H9 (cell line): ENCODE data around the gene GTPBP4. TPM values are rescaled to one million over a fixed set of nuclear protein-coding genes. Genes with fewer than 3 reads are reported as not detected.

Source experiments
- DNase-seq: peaks from one replicate; pipeline ENCODE4 v3.0.0-alpha.2; 2017
- H2AFZ ChIP-seq: one replicate; pipeline ENCODE4 v1.6.1; 2013; ENCODE audit warnings: mild to moderate bottlenecking, low read length, control low read depth, moderate library complexity
- H2AK5ac ChIP-seq: 2 replicates; pipeline ENCODE4 v1.6.1; 2013; ENCODE audit warnings: low read length, control low read depth, mixed read lengths; ENCODE audit not compliant: insufficient read length
- H2BK120ac ChIP-seq: one replicate; pipeline ENCODE4 v1.6.1; 2013; ENCODE audit warnings: low read depth, mild to moderate bottlenecking, low read length, control low read depth, inconsistent platforms; ENCODE audit not compliant: poor library complexity, severe bottlenecking
- H2BK12ac ChIP-seq: 2 replicates; pipeline ENCODE4 v1.6.1; 2013; ENCODE audit warnings: low read length, control low read depth, mixed read lengths, low read depth; ENCODE audit not compliant: insufficient read length
- H2BK15ac ChIP-seq: 2 replicates; pipeline ENCODE4 v1.6.1; 2013; ENCODE audit warnings: low read depth, low read length, control low read depth
- H2BK20ac ChIP-seq: one replicate; pipeline ENCODE4 v1.6.1; 2013; ENCODE audit warnings: low read depth, mild to moderate bottlenecking, low read length, control low read depth, inconsistent platforms; ENCODE audit not compliant: poor library complexity, severe bottlenecking
- H2BK5ac ChIP-seq: 2 replicates; pipeline ENCODE4 v1.6.1; 2013; ENCODE audit warnings: low read length, control low read depth, mixed read lengths; ENCODE audit not compliant: insufficient read length
- H3K14ac ChIP-seq: 2 replicates; pipeline ENCODE4 v1.6.1; 2013; ENCODE audit warnings: low read length, control low read depth; ENCODE audit not compliant: insufficient read depth
- H3K18ac ChIP-seq: 2 replicates; pipeline ENCODE4 v1.6.1; 2013; ENCODE audit warnings: low read depth, mild to moderate bottlenecking, mixed read lengths, low read length, control low read depth; ENCODE audit not compliant: insufficient read length
- H3K23ac ChIP-seq: 2 replicates; pipeline ENCODE4 v1.6.1; 2013; ENCODE audit warnings: low read length, control low read depth, mixed read lengths, low read depth; ENCODE audit not compliant: insufficient read length
- H3K23me2 ChIP-seq: 2 replicates; pipeline ENCODE4 v1.6.1; 2013; ENCODE audit warnings: low read depth, mild to moderate bottlenecking, mixed read lengths, low read length, control low read depth; ENCODE audit not compliant: insufficient read length, poor library complexity, severe bottlenecking
- H3K27ac ChIP-seq: 2 replicates; pipeline ENCODE4 v1.5.1; 2013; ENCODE audit warnings: low read length, control low read depth, mixed read lengths, low read depth; ENCODE audit not compliant: insufficient read length
- H3K27me3 ChIP-seq: 2 replicates; pipeline ENCODE4 v1.6.1; 2013; ENCODE audit warnings: low read length, control low read depth, inconsistent platforms; ENCODE audit not compliant: insufficient read depth
- H3K4ac ChIP-seq: 2 replicates; pipeline ENCODE4 v1.6.1; 2013; ENCODE audit warnings: low read depth, mild to moderate bottlenecking, control low read depth, inconsistent platforms, low read length, moderate library complexity
- H3K4me1 ChIP-seq: 2 replicates; pipeline ENCODE4 v1.6.1; 2013; ENCODE audit warnings: low read length, control low read depth, inconsistent platforms; ENCODE audit not compliant: insufficient read depth
- H3K4me2 ChIP-seq: 2 replicates; pipeline ENCODE4 v1.6.1; 2013; ENCODE audit warnings: low read length, control low read depth, mixed read lengths; ENCODE audit not compliant: insufficient read length, insufficient read depth
- H3K56ac ChIP-seq: 2 replicates; pipeline ENCODE4 v1.6.1; 2013; ENCODE audit warnings: low read depth, mild to moderate bottlenecking, mixed read lengths, low read length, control low read depth; ENCODE audit not compliant: insufficient read length
- H3K79me1 ChIP-seq: 2 replicates; pipeline ENCODE4 v1.6.1; 2013; ENCODE audit warnings: low read depth, mild to moderate bottlenecking, moderate library complexity, low read length, control low read depth, inconsistent platforms; ENCODE audit not compliant: insufficient read depth, poor library complexity, severe bottlenecking
- H3K79me2 ChIP-seq: 2 replicates; pipeline ENCODE4 v1.6.1; 2013; ENCODE audit warnings: low read length, control low read depth, inconsistent platforms; ENCODE audit not compliant: insufficient read depth
- H3K9ac ChIP-seq: 2 replicates; pipeline ENCODE4 v1.6.1; 2013; ENCODE audit warnings: low read length, control low read depth, mixed read lengths; ENCODE audit not compliant: insufficient read length; ENCODE audit errors: extremely low read depth
- H3K9me3 ChIP-seq: one replicate; pipeline ENCODE4 v1.6.1; 2013; ENCODE audit warnings: low read depth, low read length, inconsistent platforms; ENCODE audit not compliant: control insufficient read depth
- H3T11ph ChIP-seq: one replicate; pipeline ENCODE4 v1.6.1; 2013; ENCODE audit warnings: mild to moderate bottlenecking, low read length, control low read depth, inconsistent platforms
- H4K20me1 ChIP-seq: one replicate; pipeline ENCODE4 v1.6.1; 2013; ENCODE audit not compliant: control insufficient read depth, insufficient read length, insufficient read depth
- H4K5ac ChIP-seq: 2 replicates; pipeline ENCODE4 v1.6.1; 2013; ENCODE audit warnings: low read depth, mild to moderate bottlenecking, mixed read lengths, low read length, control low read depth; ENCODE audit not compliant: insufficient read length
- H4K8ac ChIP-seq: replicated peaks from 2 replicates; pipeline ENCODE4 v1.6.1; 2013; ENCODE audit warnings: low read length, control low read depth, mixed read lengths, low read depth; ENCODE audit not compliant: insufficient read length
- H4K91ac ChIP-seq: 2 replicates; pipeline ENCODE4 v1.6.1; 2013; ENCODE audit warnings: low read depth, mild to moderate bottlenecking, moderate library complexity, mixed read lengths, low read length, control low read depth; ENCODE audit not compliant: insufficient read length
- H3K27ac Mint-ChIP-seq, 3 experiments: 2 replicates in 2 of 3; 3 replicates in 1 of 3; pipeline ENCODE4 v1.8.0; 2020 to 2021; ENCODE audit warnings: mixed read lengths in 3 of 3, mild to moderate bottlenecking in 1 of 3, moderate library complexity in 1 of 3
- H3K27me3 Mint-ChIP-seq: 2 replicates; pipeline ENCODE4 v1.8.0; 2021; ENCODE audit warnings: low read depth, mild to moderate bottlenecking, moderate library complexity, mixed read lengths
- H3K36me3 Mint-ChIP-seq, 3 experiments: 2 replicates in 2 of 3; 3 replicates in 1 of 3; pipeline ENCODE4 v1.8.0; 2020 to 2021; ENCODE audit warnings: low read depth in 3 of 3, mixed read lengths in 3 of 3; ENCODE audit not compliant: insufficient read depth in 1 of 3
- H3K4me1 Mint-ChIP-seq, 2 experiments: 2 replicates each; pipeline ENCODE4 v1.8.0; 2020; ENCODE audit warnings: mixed read lengths in 2 of 2
- H3K4me3 Mint-ChIP-seq, 2 experiments: 2 replicates in 1 of 2; 3 replicates in 1 of 2; pipeline ENCODE4 v1.8.0; 2020 to 2021; ENCODE audit warnings: mild to moderate bottlenecking in 2 of 2, mixed read lengths in 2 of 2, moderate library complexity in 1 of 2
- H3K9me3 Mint-ChIP-seq, 2 experiments: 2 replicates in 1 of 2; 3 replicates in 1 of 2; pipeline ENCODE4 v1.8.0; 2020; ENCODE audit warnings: mild to moderate bottlenecking in 2 of 2, mixed read lengths in 2 of 2, moderate library complexity in 1 of 2
- CTCF ChIP-seq: fragments of 200-600 bp; sonication (generic); conservative IDR thresholded peaks from 3 replicates; pipeline ENCODE4 v1.8.0; 2021; ENCODE audit warnings: antibody characterized with exemption, mild to moderate bottlenecking
- WGBS: extraction: QIAGEN DNeasy Blood & Tissue Kit; methylation state at CpG from one replicate; pipeline ENCODE4 v1.1.7; 2013; ENCODE audit warnings: missing lambda C conversion rate, low lambda C conversion rate, mixed read lengths; ENCODE audit not compliant: insufficient read length; ENCODE audit errors: extremely low coverage; 5-methylcytosine and 5-hydroxymethylcytosine counted together
- total RNA-seq: library from RNA; stranded (reverse); gene quantifications from 2 replicates; pipeline ENCODE4 v1.2.1, GENCODE V29; 2021

GTPBP4 gene
- total RNA-seq, 1 experiment from 2014 or later, result 134 TPM

GRCh38 chr10:990808-991207 lies 2.6 kb downstream of the GTPBP4 start:
- Histone ChIP-seq H3K23ac (no peak overlapping the region), H2AK5ac (no peak overlapping the region), H3K56ac (no peak overlapping the region), H3T11ph (no peak overlapping the region), H4K5ac (no peak overlapping the region), H4K20me1 (peaks cover 2% of the 10 kb centered on the region), H3K14ac (no peak overlapping the region), H3K27ac (no peak overlapping the region), H2BK12ac (no peak overlapping the region), H2BK15ac (no peak overlapping the region), H3K79me2 (peaks cover 30% of the 10 kb centered on the region; the same call in 1 of the 2 replicates), H3K9ac (no peak overlapping the region), H3K4me2 (no peak overlapping the region), H2BK120ac (no peak overlapping the region), H4K91ac (no peak overlapping the region), H2AFZ (no peak overlapping the region), H3K4me1 (no peaks in the 10 kb centered on the region; the same call in 1 of the 2 replicates), H3K79me1 (peaks cover 19% of the 10 kb centered on the region), H3K4ac (no peak overlapping the region), H2BK5ac (no peak overlapping the region), H3K18ac (no peak overlapping the region), H3K9me3 (no peaks in the 10 kb centered on the region), H2BK20ac (no peak overlapping the region), H3K23me2 (peaks cover 10% of the 10 kb centered on the region), H3K27me3 (no peaks in the 10 kb centered on the region), H4K8ac (no peak overlapping the region)
- Mint-ChIP-seq H3K4me3 (peak overlapping the region; percentile 35 to 95), H3K36me3 (peaks cover 50 to 63% (median 57%) of the 10 kb centered on the region in 3 experiments), H3K27ac (no peak overlapping the region), H3K27me3 (no peaks in the 10 kb centered on the region), H3K4me1 (peaks cover 12 to 20% of the 10 kb centered on the region in 2 experiments), H3K9me3 (no peaks in the 10 kb centered on the region)
- TF ChIP-seq CTCF, result no peak
- no CpG with 5 or more reads among the region's 6 CpGs for WGBS
- no peak for DNase-seq
